Fibroblast of lung (primary cell): ENCODE measurements around the gene CCR5.

Experiments
- EZH2 ChIP-seq: IDR thresholded peaks from 2 replicates; pipeline ENCODE4 v1.5.1; 2012; ENCODE audit warnings: low read length, control low read depth, mild to moderate bottlenecking; ENCODE audit errors: missing control alignments
- TF ChIP-seq, protein P1 (sequence below), 2 donors: IDR thresholded peaks in 1 of 2; conservative IDR thresholded peaks in 1 of 2; 1 replicate in 1 of 2; 2 replicates in 1 of 2; pipeline ENCODE4 v1.5.1; 2011 to 2012; ENCODE audit warnings: low read length in 2 of 2, control low read depth in 1 of 2, inconsistent platforms in 1 of 2, low read depth in 1 of 2, mild to moderate bottlenecking in 1 of 2

DNA sequence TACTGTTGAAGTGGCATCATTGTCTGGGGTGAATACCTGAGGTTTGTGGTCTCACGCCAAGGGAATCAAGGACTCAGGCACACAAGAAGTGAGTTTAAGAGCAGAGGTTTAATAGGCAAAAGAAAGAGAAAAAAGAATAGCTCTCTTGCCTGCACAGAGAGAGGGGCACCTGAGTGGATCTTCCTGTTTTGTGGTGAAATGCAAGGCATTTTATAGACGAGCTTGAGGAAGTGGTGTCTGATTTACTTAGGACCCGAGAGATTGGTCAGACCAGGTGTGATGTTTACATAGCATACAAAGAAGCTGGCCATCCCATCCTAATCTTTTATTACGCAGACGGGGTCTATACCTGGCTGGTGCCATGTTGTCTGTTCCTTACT lies 13.2 kb downstream of the CCR5 start:
- TF ChIP-seq, protein P1, sequence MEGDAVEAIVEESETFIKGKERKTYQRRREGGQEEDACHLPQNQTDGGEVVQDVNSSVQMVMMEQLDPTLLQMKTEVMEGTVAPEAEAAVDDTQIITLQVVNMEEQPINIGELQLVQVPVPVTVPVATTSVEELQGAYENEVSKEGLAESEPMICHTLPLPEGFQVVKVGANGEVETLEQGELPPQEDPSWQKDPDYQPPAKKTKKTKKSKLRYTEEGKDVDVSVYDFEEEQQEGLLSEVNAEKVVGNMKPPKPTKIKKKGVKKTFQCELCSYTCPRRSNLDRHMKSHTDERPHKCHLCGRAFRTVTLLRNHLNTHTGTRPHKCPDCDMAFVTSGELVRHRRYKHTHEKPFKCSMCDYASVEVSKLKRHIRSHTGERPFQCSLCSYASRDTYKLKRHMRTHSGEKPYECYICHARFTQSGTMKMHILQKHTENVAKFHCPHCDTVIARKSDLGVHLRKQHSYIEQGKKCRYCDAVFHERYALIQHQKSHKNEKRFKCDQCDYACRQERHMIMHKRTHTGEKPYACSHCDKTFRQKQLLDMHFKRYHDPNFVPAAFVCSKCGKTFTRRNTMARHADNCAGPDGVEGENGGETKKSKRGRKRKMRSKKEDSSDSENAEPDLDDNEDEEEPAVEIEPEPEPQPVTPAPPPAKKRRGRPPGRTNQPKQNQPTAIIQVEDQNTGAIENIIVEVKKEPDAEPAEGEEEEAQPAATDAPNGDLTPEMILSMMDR (conservative IDR thresholded peaks at IDR 0.05 in 1 of 2, IDR thresholded peaks at IDR 0.05 in 1 of 2; ENCODE audit: low read depth in 1 of 2, low read length in 2 of 2): no peak
- TF ChIP-seq EZH2: no peak
